Measurements from ENCODE around the gene RGS9.

DNA sequence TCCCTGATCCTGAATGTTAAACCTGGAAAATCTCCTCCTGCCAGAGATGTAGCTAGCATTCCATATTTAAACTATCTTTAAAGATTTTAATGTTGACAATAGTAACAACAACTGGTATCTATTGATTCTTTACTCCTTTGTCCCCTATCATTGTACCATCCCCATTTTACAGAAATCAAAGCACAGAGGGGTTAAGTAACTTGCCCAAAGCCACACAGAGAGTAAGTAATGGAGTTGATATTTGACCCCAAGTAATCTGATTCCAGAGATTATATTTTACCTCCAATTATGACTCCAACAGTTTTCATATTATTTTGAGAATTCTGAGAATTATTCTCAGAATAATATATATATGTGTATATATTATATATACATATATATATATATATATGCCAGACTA, 37.7 kb upstream of the RGS9 start:
- no peak for TF ChIP-seq FOXA2 (IDR thresholded peaks at IDR 0.05)
- TF ChIP-seq MAX (IDR thresholded peaks at IDR 0.05), result no peak
- TF ChIP-seq, protein P1, sequence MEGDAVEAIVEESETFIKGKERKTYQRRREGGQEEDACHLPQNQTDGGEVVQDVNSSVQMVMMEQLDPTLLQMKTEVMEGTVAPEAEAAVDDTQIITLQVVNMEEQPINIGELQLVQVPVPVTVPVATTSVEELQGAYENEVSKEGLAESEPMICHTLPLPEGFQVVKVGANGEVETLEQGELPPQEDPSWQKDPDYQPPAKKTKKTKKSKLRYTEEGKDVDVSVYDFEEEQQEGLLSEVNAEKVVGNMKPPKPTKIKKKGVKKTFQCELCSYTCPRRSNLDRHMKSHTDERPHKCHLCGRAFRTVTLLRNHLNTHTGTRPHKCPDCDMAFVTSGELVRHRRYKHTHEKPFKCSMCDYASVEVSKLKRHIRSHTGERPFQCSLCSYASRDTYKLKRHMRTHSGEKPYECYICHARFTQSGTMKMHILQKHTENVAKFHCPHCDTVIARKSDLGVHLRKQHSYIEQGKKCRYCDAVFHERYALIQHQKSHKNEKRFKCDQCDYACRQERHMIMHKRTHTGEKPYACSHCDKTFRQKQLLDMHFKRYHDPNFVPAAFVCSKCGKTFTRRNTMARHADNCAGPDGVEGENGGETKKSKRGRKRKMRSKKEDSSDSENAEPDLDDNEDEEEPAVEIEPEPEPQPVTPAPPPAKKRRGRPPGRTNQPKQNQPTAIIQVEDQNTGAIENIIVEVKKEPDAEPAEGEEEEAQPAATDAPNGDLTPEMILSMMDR (IDR thresholded peaks at IDR 0.05; ENCODE audit: low read depth, low read length, missing input control), result no peak
- TF ChIP-seq RAD21 (IDR thresholded peaks at IDR 0.05), result no peak

All from liver (tissue), 3 donors.